CD4-positive, alpha-beta T cell treated with Interferon alpha-2 for 1 hour (primary cell): Measurements from ENCODE around the gene FAM241A.
"Not testable (repeated sequence)": the region's sequence is repeated elsewhere in the genome, so short reads cannot be mapped to it uniquely, and the experiment has no call there.

Experiments used
- DNase-seq, 2 donors: peaks; one replicate each; pipeline ENCODE4 v3.0.0-alpha.2; 2020 to 2022

Gene FAM241A

GRCh38 chr4:112145326-112145789 is at the start of gene FAM241A:
Gene FAM241A (plus strand): TSS chr4:112145454. CDS start chr4:112145581, 127 bp downstream.
- peak; percentile 89 to 94 for DNase-seq

GRCh38 chr4:112098841-112099530 is 46.3 kb upstream of the FAM241A start:
- no peak for DNase-seq

GRCh38 chr4:112099701-112100297 is 45.5 kb upstream of the FAM241A start:
- DNase-seq, result peak in 1 of 2 donors; percentile 69

GRCh38 chr4:112102875-112103370 is 42.3 kb upstream of the FAM241A start:
- DNase-seq, result no peak

GRCh38 chr4:112105201-112105969 is 39.9 kb upstream of the FAM241A start:
- DNase-seq, result no peak

GRCh38 chr4:112109360-112110058 is 35.7 kb upstream of the FAM241A start:
- no peak for DNase-seq

GRCh38 chr4:112110059-112110425 is 35.2 kb upstream of the FAM241A start:
- no peak for DNase-seq

- DNase-seq, result no peak
These were observed 33.9 kb upstream of the FAM241A start for GRCh38 chr4:112111306-112111705.

- DNase-seq, result not testable (repeated sequence)
These were observed 33.2 kb upstream of the FAM241A start for GRCh38 chr4:112112095-112112494.

- DNase-seq, result no peak
These were observed 32.6 kb upstream of the FAM241A start for GRCh38 chr4:112112590-112113170.

- DNase-seq, result no peak
These were observed 31.4 kb upstream of the FAM241A start for GRCh38 chr4:112113864-112114263.

GRCh38 chr4:112114452-112114851 is 30.8 kb upstream of the FAM241A start:
- no peak for DNase-seq

- DNase-seq, result no peak
These were observed 26.4 kb upstream of the FAM241A start for GRCh38 chr4:112118742-112119352.

GRCh38 chr4:112119353-112119783 is 25.9 kb upstream of the FAM241A start:
- peak in 1 of 2 donors; percentile 13 for DNase-seq

GRCh38 chr4:112120021-112120420 is 25.2 kb upstream of the FAM241A start:
- no peak for DNase-seq

- no peak for DNase-seq
These were observed 19.8 kb upstream of the FAM241A start for GRCh38 chr4:112125416-112125815.

GRCh38 chr4:112127048-112127637 is 18.1 kb upstream of the FAM241A start:
- DNase-seq, result no peak

GRCh38 chr4:112127803-112128202 is 17.5 kb upstream of the FAM241A start:
- DNase-seq, result no peak

- DNase-seq, result no peak
These were observed 16.8 kb upstream of the FAM241A start for GRCh38 chr4:112128452-112128851.

GRCh38 chr4:112130906-112131305 is 14.3 kb upstream of the FAM241A start:
- DNase-seq, result no peak

- DNase-seq, result no peak
These were observed 8.7 kb upstream of the FAM241A start for GRCh38 chr4:112136551-112136950.

- DNase-seq, result no peak
These were observed 6.7 kb upstream of the FAM241A start for GRCh38 chr4:112138538-112138937.
